HepG2 (cell line): ENCODE results near the gene NTN4. TPM values are rescaled to one million over a fixed set of nuclear protein-coding genes. Genes with fewer than 3 reads are reported as not detected.

Source experiments
- ATAD3A ChIP-seq: sonication (generic); formaldehyde crosslinking; IDR thresholded peaks from 2 replicates; pipeline ENCODE4 v1.4.0; 2020; ENCODE audit warnings: missing genetic modification reagents
- CHD2 ChIP-seq: IDR thresholded peaks from 2 replicates; pipeline ENCODE4 v1.6.1; 2011; ENCODE audit warnings: low read depth, low read length, improper control_type of control experiment
- ERF ChIP-seq: IDR thresholded peaks from 2 replicates; pipeline ENCODE4 v1.6.1; 2018; ENCODE audit warnings: missing biosample characterization, missing genetic modification reagents
- FOXK2 ChIP-seq: fragments of 450-650 bp; IDR thresholded peaks from 2 replicates; pipeline ENCODE4 v1.6.1; 2016
- FOXP4 ChIP-seq: sonication (generic); formaldehyde crosslinking; IDR thresholded peaks from 2 replicates; pipeline ENCODE4 v1.4.0; 2020; ENCODE audit warnings: missing genetic modification reagents
- GABPA ChIP-seq, 2 experiments: IDR thresholded peaks; 2 replicates each; pipeline ENCODE4 v1.6.1; 2011 to 2016; ENCODE audit warnings: low read depth in 2 of 2, low read length in 1 of 2, missing biosample characterization in 1 of 2, missing genetic modification characterization in 1 of 2
- HMG20B ChIP-seq: conservative IDR thresholded peaks from 2 replicates; pipeline ENCODE4 v1.6.1; 2016; ENCODE audit warnings: missing genetic modification reagents, missing compliant biosample characterization
- MXD4 ChIP-seq: IDR thresholded peaks from 2 replicates; pipeline ENCODE4 v1.6.1; 2016; ENCODE audit warnings: mild to moderate bottlenecking, missing biosample characterization, missing genetic modification reagents
- NFE2L2 ChIP-seq: fragments of 150-350 bp; IDR thresholded peaks from 2 replicates; pipeline ENCODE4 v1.6.1; 2014; ENCODE audit warnings: low read length
- PPARG ChIP-seq: conservative IDR thresholded peaks from 2 replicates; pipeline ENCODE4 v1.6.1; 2016; ENCODE audit warnings: missing biosample characterization, missing genetic modification reagents
- RBM39 ChIP-seq: fragments of 200-400 bp; formaldehyde crosslinking; IDR thresholded peaks from one replicate; pipeline ENCODE4 v1.6.1; 2018; ENCODE audit warnings: antibody characterized with exemption, mild to moderate bottlenecking, low read depth, low read length; ENCODE audit not compliant: poor library complexity, severe bottlenecking
- RFX3 ChIP-seq: IDR thresholded peaks from 2 replicates; pipeline ENCODE4 v1.6.1; 2016; ENCODE audit warnings: missing biosample characterization, missing genetic modification reagents
- TEAD2 ChIP-seq: sonication (generic); formaldehyde crosslinking; IDR thresholded peaks from 2 replicates; pipeline ENCODE4 v1.9.0; 2021; ENCODE audit warnings: missing genetic modification reagents
- TSC22D2 ChIP-seq: sonication (generic); formaldehyde crosslinking; IDR thresholded peaks from 2 replicates; pipeline ENCODE4 v1.5.1; 2020; ENCODE audit warnings: missing genetic modification reagents, mild to moderate bottlenecking, borderline replicate concordance
- WIZ ChIP-seq: sonication (generic); formaldehyde crosslinking; IDR thresholded peaks from 2 replicates; pipeline ENCODE4 v1.5.1; 2020; ENCODE audit warnings: mild to moderate bottlenecking, missing genetic modification reagents
- ZMYM3 ChIP-seq: sonication (generic); formaldehyde crosslinking; IDR thresholded peaks from 2 replicates; pipeline ENCODE4 v1.5.1; 2020; ENCODE audit warnings: mild to moderate bottlenecking, missing genetic modification reagents
- ZNF292 ChIP-seq: sonication (generic); formaldehyde crosslinking; IDR thresholded peaks from 2 replicates; pipeline ENCODE4 v1.8.1; 2022; ENCODE audit warnings: mild to moderate bottlenecking, low read depth, missing genetic modification reagents, borderline replicate concordance
- ZNF546 ChIP-seq: sonication (generic); formaldehyde crosslinking; conservative IDR thresholded peaks from 2 replicates; pipeline ENCODE4 v1.8.1; 2023; ENCODE audit warnings: mild to moderate bottlenecking, missing genetic modification reagents
- ZNF564 ChIP-seq: sonication (generic); formaldehyde crosslinking; IDR thresholded peaks from 2 replicates; pipeline ENCODE4 v1.8.1; 2023; ENCODE audit warnings: mild to moderate bottlenecking, missing genetic modification reagents
- ZNF629 ChIP-seq: sonication (generic); formaldehyde crosslinking; conservative IDR thresholded peaks from 2 replicates; pipeline ENCODE4 v1.5.0; 2020; ENCODE audit warnings: missing genetic modification reagents
- ZNF781 ChIP-seq: sonication (generic); formaldehyde crosslinking; IDR thresholded peaks from 2 replicates; pipeline ENCODE4 v1.5.1; 2020; ENCODE audit warnings: borderline replicate concordance, mild to moderate bottlenecking, missing genetic modification reagents; ENCODE audit errors: not compliant biosample characterization
- ZNF790 ChIP-seq: sonication (generic); formaldehyde crosslinking; IDR thresholded peaks from 2 replicates; pipeline ENCODE4 v1.8.0; 2022; ENCODE audit warnings: missing genetic modification reagents, mild to moderate bottlenecking, borderline replicate concordance
- polyA plus RNA-seq, 8 experiments: library from polyadenylated mRNA; depleted of rRNA in 3 of 8; stranded (reverse) in 7 of 8; unstranded in 1 of 8; fragments of >200 nt; fragmentation: Illumina TruSeq in 4 of 8; extraction: Trizol in 4 of 8; gene quantifications; 2 replicates each; pipeline versions ENCODE4 v1.2.1 to v1.2.3, GENCODE V29; 2011 to 2016; ENCODE audit warnings: low read depth in 4 of 8, missing spikeins in 1 of 8, mixed read lengths in 1 of 8; ENCODE audit not compliant: insufficient read depth in 1 of 8
- total RNA-seq, 5 experiments: library from RNA; depleted of rRNA; stranded (reverse); fragments of >200 nt; fragmentation: Illumina TruSeq; extraction: Trizol; gene quantifications; 2 replicates each; pipeline ENCODE4 v1.2.3, GENCODE V29; 2016; ENCODE audit warnings: low read depth in 1 of 5
- TF ChIP-seq, protein P1 (sequence below): IDR thresholded peaks from 2 replicates; pipeline ENCODE4 v1.6.1; 2016; ENCODE audit warnings: control low read depth
- TF ChIP-seq, protein P2 (sequence below): sonication (generic); formaldehyde crosslinking; IDR thresholded peaks from 2 replicates; pipeline ENCODE4 v1.9.0; 2021; ENCODE audit warnings: missing genetic modification reagents, mild to moderate bottlenecking, borderline replicate concordance
- TF ChIP-seq, protein P3 (sequence below): sonication (generic); formaldehyde crosslinking; IDR thresholded peaks from 2 replicates; pipeline ENCODE4 v1.5.0; 2020; ENCODE audit warnings: mild to moderate bottlenecking, missing genetic modification reagents, borderline replicate concordance

Gene NTN4
- total and polyA plus RNA-seq, 2 of the 13 experiments (the other 11 are each of a cell fraction or from before 2014, with no cell fraction given): 7.8 to 11.5 TPM

DNA sequence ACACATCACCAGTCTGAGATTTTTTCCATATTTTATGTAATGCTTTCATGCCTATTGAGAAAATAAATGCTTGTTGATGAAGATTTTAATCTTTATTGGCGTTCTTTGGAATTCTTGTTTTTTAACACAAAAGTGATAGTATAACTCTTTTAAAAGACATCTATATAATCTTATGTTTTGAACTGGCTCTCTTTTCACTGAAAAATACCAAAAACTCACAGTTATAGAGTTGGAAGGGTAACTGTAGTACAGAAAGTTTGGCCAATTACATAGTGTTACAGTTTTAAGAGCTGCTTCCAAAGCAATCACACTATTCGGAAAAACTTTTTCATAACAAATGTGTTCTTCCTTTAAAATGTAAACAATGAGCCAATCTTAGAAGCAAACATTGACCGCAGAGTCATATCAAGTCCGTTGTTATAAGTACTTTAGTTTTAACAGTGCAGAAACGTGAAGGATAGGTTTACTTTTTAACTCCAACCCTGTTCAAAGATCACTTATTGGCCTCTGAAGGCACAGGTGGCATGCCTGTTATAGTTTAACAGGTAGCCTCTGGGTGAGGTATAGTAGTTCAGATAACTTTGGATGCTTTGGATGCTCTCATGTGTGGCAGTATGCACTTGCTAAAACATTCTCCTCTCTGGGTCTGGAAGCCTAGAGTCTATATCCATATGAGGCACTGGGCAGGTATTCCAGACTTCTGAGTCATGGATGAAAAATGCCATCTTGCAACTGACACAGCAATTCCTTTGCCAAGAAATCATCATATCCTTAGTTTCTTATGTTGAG lies 12.1 kb upstream of the NTN4 start (continued):
- TF ChIP-seq RBM39 (no peak), ZNF546 (no peak), ERF (CRISPR knock-in tag) (peak; percentile 75), ZNF292 (peak; percentile 28; the same call in 1 of the 2 replicates), TSC22D2 (no peak), ZNF781 (no peak), WIZ (CRISPR knock-in tag) (no peak), PPARG (CRISPR knock-in tag) (peak; percentile 64; the same call in 1 of the 2 replicates), TEAD2 (no peak), FOXP4 (CRISPR knock-in tag) (peak; percentile 86), CHD2 (no peak), FOXK2 (no peak), ZNF790 (no peak), ATAD3A (CRISPR knock-in tag) (no peak), MXD4 (CRISPR knock-in tag) (no peak), ZNF564 (CRISPR knock-in tag) (no peak), RFX3 (CRISPR knock-in tag) (no peak), ZMYM3 (CRISPR knock-in tag) (no peak), HMG20B (CRISPR knock-in tag) (no peak), ZNF629 (CRISPR knock-in tag) (no peak), NFE2L2 (no peak), GABPA (IDR thresholded peaks at IDR 0.05; ENCODE audit: low read depth, low read length) (no peak), GABPA (CRISPR knock-in tag; IDR thresholded peaks at IDR 0.05; ENCODE audit: low read depth) (peak; percentile 35; the same call in 1 of the 2 replicates)
- TF ChIP-seq, protein P1, sequence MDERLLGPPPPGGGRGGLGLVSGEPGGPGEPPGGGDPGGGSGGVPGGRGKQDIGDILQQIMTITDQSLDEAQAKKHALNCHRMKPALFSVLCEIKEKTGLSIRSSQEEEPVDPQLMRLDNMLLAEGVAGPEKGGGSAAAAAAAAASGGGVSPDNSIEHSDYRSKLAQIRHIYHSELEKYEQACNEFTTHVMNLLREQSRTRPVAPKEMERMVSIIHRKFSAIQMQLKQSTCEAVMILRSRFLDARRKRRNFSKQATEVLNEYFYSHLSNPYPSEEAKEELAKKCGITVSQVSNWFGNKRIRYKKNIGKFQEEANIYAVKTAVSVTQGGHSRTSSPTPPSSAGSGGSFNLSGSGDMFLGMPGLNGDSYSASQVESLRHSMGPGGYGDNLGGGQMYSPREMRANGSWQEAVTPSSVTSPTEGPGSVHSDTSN: no peak
- TF ChIP-seq, protein P2, sequence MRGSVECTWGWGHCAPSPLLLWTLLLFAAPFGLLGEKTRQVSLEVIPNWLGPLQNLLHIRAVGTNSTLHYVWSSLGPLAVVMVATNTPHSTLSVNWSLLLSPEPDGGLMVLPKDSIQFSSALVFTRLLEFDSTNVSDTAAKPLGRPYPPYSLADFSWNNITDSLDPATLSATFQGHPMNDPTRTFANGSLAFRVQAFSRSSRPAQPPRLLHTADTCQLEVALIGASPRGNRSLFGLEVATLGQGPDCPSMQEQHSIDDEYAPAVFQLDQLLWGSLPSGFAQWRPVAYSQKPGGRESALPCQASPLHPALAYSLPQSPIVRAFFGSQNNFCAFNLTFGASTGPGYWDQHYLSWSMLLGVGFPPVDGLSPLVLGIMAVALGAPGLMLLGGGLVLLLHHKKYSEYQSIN (CRISPR knock-in tag): no peak
- TF ChIP-seq, protein P3, sequence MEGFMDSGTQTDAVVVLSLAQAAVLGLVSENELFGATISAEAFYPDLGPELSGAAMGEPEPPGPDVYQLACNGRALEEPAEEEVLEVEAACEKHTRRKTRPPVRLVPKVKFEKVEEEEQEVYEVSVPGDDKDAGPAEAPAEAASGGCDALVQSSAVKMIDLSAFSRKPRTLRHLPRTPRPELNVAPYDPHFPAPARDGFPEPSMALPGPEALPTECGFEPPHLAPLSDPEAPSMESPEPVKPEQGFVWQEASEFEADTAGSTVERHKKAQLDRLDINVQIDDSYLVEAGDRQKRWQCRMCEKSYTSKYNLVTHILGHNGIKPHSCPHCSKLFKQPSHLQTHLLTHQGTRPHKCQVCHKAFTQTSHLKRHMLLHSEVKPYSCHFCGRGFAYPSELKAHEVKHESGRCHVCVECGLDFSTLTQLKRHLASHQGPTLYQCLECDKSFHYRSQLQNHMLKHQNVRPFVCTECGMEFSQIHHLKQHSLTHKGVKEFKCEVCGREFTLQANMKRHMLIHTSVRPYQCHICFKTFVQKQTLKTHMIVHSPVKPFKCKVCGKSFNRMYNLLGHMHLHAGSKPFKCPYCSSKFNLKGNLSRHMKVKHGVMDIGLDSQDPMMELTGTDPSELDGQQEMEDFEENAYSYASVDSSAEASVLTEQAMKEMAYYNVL: peak; percentile 42; the same call in 1 of the 2 replicates
